ENCODE results near the gene MORN5.

DNA sequence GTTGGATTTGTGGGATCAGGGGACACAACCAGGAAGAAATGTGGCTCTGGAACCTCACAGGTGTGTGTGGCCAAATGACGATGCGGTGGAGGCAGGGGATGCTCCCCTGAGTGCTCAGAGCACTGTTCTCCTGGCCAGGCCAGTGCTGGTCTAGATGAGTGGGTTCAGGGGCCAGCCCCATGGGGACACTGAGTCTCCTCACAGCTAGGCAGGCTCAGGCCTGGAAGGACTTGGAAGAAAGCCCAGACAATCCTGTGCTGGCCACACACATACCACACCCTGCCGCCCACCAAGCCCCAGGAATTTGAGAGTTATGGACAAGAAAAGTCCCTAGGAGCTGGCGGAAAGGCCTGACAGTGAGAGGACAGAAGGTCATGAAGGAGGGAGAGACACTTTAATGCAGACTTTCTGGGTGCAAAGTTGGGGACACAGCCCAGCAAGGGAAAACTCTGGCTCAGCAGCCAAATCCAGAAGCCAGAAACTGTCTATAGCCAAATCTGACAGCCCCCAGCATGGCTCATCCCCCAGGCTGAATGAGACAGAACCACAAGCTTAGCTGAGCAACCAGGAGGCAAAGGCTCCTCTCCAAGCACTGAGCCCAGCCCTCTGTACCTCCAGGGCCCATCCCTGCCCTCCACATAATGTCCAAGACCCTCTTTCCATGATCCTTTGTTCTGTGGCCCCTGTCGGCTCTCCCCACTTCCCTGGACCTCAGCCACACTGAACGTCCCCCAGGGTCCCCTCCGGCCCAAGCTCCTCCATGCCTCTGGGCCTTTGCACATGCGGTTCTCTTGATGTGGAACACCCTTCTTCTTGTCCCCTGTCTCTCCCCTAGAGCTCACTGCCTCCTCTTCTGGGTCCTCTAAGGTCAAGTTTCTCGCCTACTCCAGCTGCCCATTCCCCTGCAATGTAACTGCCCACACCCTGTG, 46.7 kb downstream of the MORN5 start:
- TF ChIP-seq, protein P1, sequence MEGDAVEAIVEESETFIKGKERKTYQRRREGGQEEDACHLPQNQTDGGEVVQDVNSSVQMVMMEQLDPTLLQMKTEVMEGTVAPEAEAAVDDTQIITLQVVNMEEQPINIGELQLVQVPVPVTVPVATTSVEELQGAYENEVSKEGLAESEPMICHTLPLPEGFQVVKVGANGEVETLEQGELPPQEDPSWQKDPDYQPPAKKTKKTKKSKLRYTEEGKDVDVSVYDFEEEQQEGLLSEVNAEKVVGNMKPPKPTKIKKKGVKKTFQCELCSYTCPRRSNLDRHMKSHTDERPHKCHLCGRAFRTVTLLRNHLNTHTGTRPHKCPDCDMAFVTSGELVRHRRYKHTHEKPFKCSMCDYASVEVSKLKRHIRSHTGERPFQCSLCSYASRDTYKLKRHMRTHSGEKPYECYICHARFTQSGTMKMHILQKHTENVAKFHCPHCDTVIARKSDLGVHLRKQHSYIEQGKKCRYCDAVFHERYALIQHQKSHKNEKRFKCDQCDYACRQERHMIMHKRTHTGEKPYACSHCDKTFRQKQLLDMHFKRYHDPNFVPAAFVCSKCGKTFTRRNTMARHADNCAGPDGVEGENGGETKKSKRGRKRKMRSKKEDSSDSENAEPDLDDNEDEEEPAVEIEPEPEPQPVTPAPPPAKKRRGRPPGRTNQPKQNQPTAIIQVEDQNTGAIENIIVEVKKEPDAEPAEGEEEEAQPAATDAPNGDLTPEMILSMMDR (IDR thresholded peaks at IDR 0.05): no peak
- no peak for TF ChIP-seq POLR2AphosphoS5 (IDR thresholded peaks at IDR 0.05)
- no peak for TF ChIP-seq POLR2A (IDR thresholded peaks at IDR 0.05)
- TF ChIP-seq EP300 (IDR thresholded peaks at IDR 0.05): no peak

Data from stomach (tissue), 4 donors.